H1 (cell line): ENCODE data around the gene CRYM. TPM values are rescaled to one million over a fixed set of nuclear protein-coding genes. Genes with fewer than 3 reads are reported as not detected.

Experiments
- CTCF ChIA-PET: fragments of 300-600 bp; sonication (Branson Sonifier 250); formaldehyde crosslinking; loops from one replicate; lab custom pipeline; 2021; ENCODE audit not compliant: partially characterized antibody; lab: Charles Lee
- POLR2A ChIA-PET: fragments of 300-600 bp; sonication (Branson Sonifier 250); formaldehyde crosslinking; loops from one replicate; lab custom pipeline; 2021; ENCODE audit warnings: inconsistent platforms; ENCODE audit not compliant: partially characterized antibody; lab: Charles Lee
- DNase-seq, 2 experiments: peaks; one replicate each; pipeline versions ENCODE4 v3.0.0 to v3.0.0-alpha.2; 2010 to 2022; ENCODE audit warnings: low spot score in 2 of 2, low read depth in 1 of 2, mixed read lengths in 1 of 2
- FAIRE-seq: peaks from 2 replicates; lab custom pipeline; 2011; peaks lifted over from hg19 to GRCh38; lab: Jason Lieb, UNC
- H2AFZ ChIP-seq: 2 replicates; pipeline ENCODE4 v1.8.1; 2012; ENCODE audit warnings: low read length, inconsistent platforms
- H2AK5ac ChIP-seq: 2 replicates; pipeline ENCODE4 v1.6.1; 2013; ENCODE audit warnings: low read depth, low read length
- H2BK120ac ChIP-seq: replicated peaks from 2 replicates; pipeline ENCODE3; 2013; ENCODE audit warnings: low read depth, low read length, inconsistent platforms
- H2BK12ac ChIP-seq: 2 replicates; pipeline ENCODE4 v1.6.1; 2013; ENCODE audit warnings: low read depth, low read length
- H2BK15ac ChIP-seq: 2 replicates; pipeline ENCODE4 v1.6.1; 2013; ENCODE audit warnings: low read length
- H2BK20ac ChIP-seq: 2 replicates; pipeline ENCODE4 v1.6.1; 2013; ENCODE audit warnings: low read length
- H2BK5ac ChIP-seq: 2 replicates; pipeline ENCODE4 v1.6.1; 2013; ENCODE audit warnings: low read depth, low read length
- H3K14ac ChIP-seq: 2 replicates; pipeline ENCODE4 v1.6.1; 2013; ENCODE audit warnings: inconsistent platforms; ENCODE audit not compliant: insufficient read length
- H3K18ac ChIP-seq: 2 replicates; pipeline ENCODE4 v1.6.1; 2013; ENCODE audit warnings: low read length; ENCODE audit errors: extremely low read depth
- H3K23ac ChIP-seq: 2 replicates; pipeline ENCODE4 v1.6.1; 2013; ENCODE audit warnings: inconsistent platforms; ENCODE audit not compliant: insufficient read length
- H3K23me2 ChIP-seq: 2 replicates; pipeline ENCODE4 v1.6.1; 2013; ENCODE audit warnings: low read depth, low read length
- H3K27ac ChIP-seq: 2 replicates; pipeline ENCODE4 v1.6.1; 2011; ENCODE audit warnings: low read depth, low read length, inconsistent platforms
- H3K27me3 ChIP-seq, 4 experiments: replicated peaks in 1 of 4; 1 replicate in 1 of 4; 2 replicates in 3 of 4; pipeline versions ENCODE4 v1.6.1 to v1.8.1; 2011 to 2013; ENCODE audit warnings: low read length in 3 of 4, mild to moderate bottlenecking in 3 of 4, inconsistent platforms in 2 of 4, mixed read lengths in 2 of 4, moderate library complexity in 1 of 4; ENCODE audit not compliant: control insufficient read depth in 3 of 4, insufficient read depth in 3 of 4; ENCODE audit errors: extremely low read depth in 1 of 4
- H3K36me3 ChIP-seq, 4 experiments: 2 replicates each; pipeline versions ENCODE4 v1.6.1 to v1.8.1; 2011 to 2013; ENCODE audit warnings: mild to moderate bottlenecking in 4 of 4, low read length in 3 of 4, moderate library complexity in 2 of 4, control low read depth in 1 of 4, inconsistent platforms in 1 of 4; ENCODE audit not compliant: insufficient read depth in 4 of 4, control insufficient read depth in 2 of 4
- H3K4ac ChIP-seq: replicated peaks from 2 replicates; pipeline ENCODE3; 2013; ENCODE audit warnings: low read length, low read depth, mixed read lengths, inconsistent platforms; ENCODE audit not compliant: insufficient read length
- H3K4me1 ChIP-seq, 4 experiments: replicated peaks in 1 of 4; 1 replicate in 1 of 4; 2 replicates in 3 of 4; pipeline versions ENCODE4 v1.6.1 to v1.8.1; 2011 to 2013; ENCODE audit warnings: low read length in 3 of 4, inconsistent platforms in 2 of 4, mixed read lengths in 1 of 4; ENCODE audit not compliant: insufficient read depth in 4 of 4, control insufficient read depth in 3 of 4
- H3K4me2 ChIP-seq, 2 experiments: 2 replicates each; pipeline versions ENCODE4 v1.6.1 to v1.8.1; 2011 to 2013; ENCODE audit warnings: low read depth in 2 of 2, low read length in 2 of 2, control low read depth in 1 of 2, inconsistent platforms in 1 of 2, mild to moderate bottlenecking in 1 of 2; ENCODE audit not compliant: insufficient read depth in 1 of 2
- H3K4me3 ChIP-seq, 4 experiments: fragments of 200-600, 300-600 bp in 1 of 4; sonication (generic), shearing (Covaris generic), sonication (Bioruptor Twin) in 1 of 4; 2 replicates each; pipeline versions ENCODE4 v1.5.1 to v1.8.1; 2011 to 2016; ENCODE audit warnings: low read length in 4 of 4, low read depth in 3 of 4, control low read depth in 2 of 4, inconsistent platforms in 2 of 4, mild to moderate bottlenecking in 2 of 4, mixed read lengths in 1 of 4, moderate library complexity in 1 of 4; ENCODE audit not compliant: insufficient read depth in 2 of 4; ENCODE audit errors: extremely low read depth in 1 of 4
- H3K56ac ChIP-seq: replicated peaks from 2 replicates; pipeline ENCODE3; 2013; ENCODE audit warnings: low read depth, mild to moderate bottlenecking, mixed read lengths, low read length, inconsistent platforms; ENCODE audit not compliant: insufficient read length
- H3K79me1 ChIP-seq: 2 replicates; pipeline ENCODE4 v1.6.1; 2013; ENCODE audit warnings: low read depth, low read length, control low read depth
- H3K79me2 ChIP-seq, 2 experiments: 2 replicates each; pipeline versions ENCODE4 v1.6.1 to v1.8.1; 2012 to 2013; ENCODE audit warnings: low read length in 2 of 2, mild to moderate bottlenecking in 2 of 2, inconsistent platforms in 1 of 2; ENCODE audit not compliant: insufficient read depth in 2 of 2, control insufficient read depth in 1 of 2
- H3K9ac ChIP-seq, 4 experiments: replicated peaks in 1 of 4; 1 replicate in 1 of 4; 2 replicates in 3 of 4; pipeline versions ENCODE4 v1.6.1 to v1.8.1; 2011 to 2013; ENCODE audit warnings: low read depth in 3 of 4, low read length in 3 of 4, control low read depth in 2 of 4, mild to moderate bottlenecking in 2 of 4, moderate library complexity in 2 of 4, inconsistent platforms in 1 of 4; ENCODE audit errors: extremely low read depth in 1 of 4
- H3K9me3 ChIP-seq, 2 experiments: 2 replicates each; pipeline versions ENCODE4 v1.6.1 to v1.8.1; 2012 to 2013; ENCODE audit warnings: mild to moderate bottlenecking in 2 of 2, moderate library complexity in 2 of 2, control low read depth in 1 of 2, inconsistent platforms in 1 of 2, low read depth in 1 of 2, low read length in 1 of 2, mixed read lengths in 1 of 2; ENCODE audit not compliant: insufficient read depth in 2 of 2
- H4K20me1 ChIP-seq, 2 experiments: replicated peaks in 1 of 2; 2 replicates each; pipeline versions ENCODE3 to v1.8.1; 2011 to 2013; ENCODE audit warnings: inconsistent platforms in 2 of 2, low read length in 2 of 2, mild to moderate bottlenecking in 1 of 2; ENCODE audit not compliant: insufficient read depth in 2 of 2, control insufficient read depth in 1 of 2
- H4K5ac ChIP-seq: 2 replicates; pipeline ENCODE4 v1.6.1; 2013; ENCODE audit warnings: low read length, low read depth, mixed read lengths, inconsistent platforms; ENCODE audit not compliant: insufficient read length
- H4K8ac ChIP-seq: 2 replicates; pipeline ENCODE4 v1.8.0; 2013; ENCODE audit warnings: mild to moderate bottlenecking, moderate library complexity, low read length, inconsistent platforms; ENCODE audit not compliant: insufficient read depth; ENCODE audit errors: extremely low read depth
- H4K91ac ChIP-seq: replicated peaks from 2 replicates; pipeline ENCODE3; 2013; ENCODE audit warnings: low read length, mixed read lengths, inconsistent platforms; ENCODE audit not compliant: insufficient read length
- BRCA1 ChIP-seq: IDR thresholded peaks from 2 replicates; pipeline ENCODE4 v1.6.1; 2012; ENCODE audit warnings: low read depth, low read length, improper control_type of control experiment
- KDM5A ChIP-seq: fragments of 200-600 bp; IDR thresholded peaks from 2 replicates; pipeline ENCODE4 v1.7.1; 2012; ENCODE audit warnings: mild to moderate bottlenecking, low read length, inconsistent platforms, mixed read lengths
- POU5F1 ChIP-seq: IDR thresholded peaks from 2 replicates; pipeline ENCODE4 v1.6.1; 2011; ENCODE audit warnings: low read depth, mild to moderate bottlenecking, low read length, moderate library complexity
- RAD21 ChIP-seq, 2 experiments: IDR thresholded peaks in 1 of 2; conservative IDR thresholded peaks in 1 of 2; 2 replicates each; pipeline ENCODE4 v1.6.1; 2011; ENCODE audit warnings: low read depth in 2 of 2, low read length in 2 of 2, improper control_type of control experiment in 1 of 2, inconsistent platforms in 1 of 2, mild to moderate bottlenecking in 1 of 2, moderate library complexity in 1 of 2
- SP1 ChIP-seq: IDR thresholded peaks from 2 replicates; pipeline ENCODE4 v1.6.1; 2011; ENCODE audit warnings: low read depth, low read length
- TAF7 ChIP-seq: optimal IDR thresholded peaks from 2 replicates; pipeline ENCODE3; 2011; ENCODE audit warnings: low read depth, mild to moderate bottlenecking, inconsistent platforms, low read length, moderate library complexity, borderline replicate concordance
- WGBS, 2 experiments: shearing (Covaris generic) in 1 of 2; methylation state at CpG; one replicate each; pipeline versions ENCODE4 v1.1.6 to v1.1.7; 2013 to 2015; ENCODE audit warnings: low lambda C conversion rate in 2 of 2, mixed read lengths in 2 of 2, inconsistent platforms in 1 of 2, low coverage in 1 of 2, missing lambda C conversion rate in 1 of 2; ENCODE audit not compliant: insufficient replicate concordance in 2 of 2, insufficient coverage in 1 of 2, insufficient read length in 1 of 2; ENCODE audit errors: extremely low coverage in 1 of 2, missing lambda C conversion rate in 1 of 2; 5-methylcytosine and 5-hydroxymethylcytosine counted together
- polyA plus RNA-seq, 7 experiments: library from polyadenylated mRNA; depleted of rRNA in 3 of 7; stranded (reverse) in 5 of 7; unstranded in 2 of 7; fragments of >200 nt in 5 of 7; fragments of 200-250 nt in 2 of 7; gene quantifications; 1 replicate in 5 of 7; 2 replicates in 1 of 7; 4 replicates in 1 of 7; pipeline versions ENCODE4 v1.2.1 to v1.2.3, GENCODE V29; 2011 to 2013; ENCODE audit warnings: missing spikeins in 2 of 7, mixed read lengths in 2 of 7
- total RNA-seq: library from RNA; stranded (reverse); fragmentation: NEBNext Ultra II Directional; extraction: Animal tissue kit (Norgen Biotek cat#: 25700); gene quantifications from 2 replicates; pipeline ENCODE4 v1.2.1, GENCODE V29; 2021
- TF ChIP-seq, protein P1 (sequence below): IDR thresholded peaks from 2 replicates; pipeline ENCODE4 v1.6.1; 2012; ENCODE audit warnings: inconsistent platforms

Gene CRYM
- total and polyA plus RNA-seq, 2 of the 8 experiments (the other 6 are each of a cell fraction or from before 2014, with no cell fraction given) = 12.9 to 40.4 TPM

DNA sequence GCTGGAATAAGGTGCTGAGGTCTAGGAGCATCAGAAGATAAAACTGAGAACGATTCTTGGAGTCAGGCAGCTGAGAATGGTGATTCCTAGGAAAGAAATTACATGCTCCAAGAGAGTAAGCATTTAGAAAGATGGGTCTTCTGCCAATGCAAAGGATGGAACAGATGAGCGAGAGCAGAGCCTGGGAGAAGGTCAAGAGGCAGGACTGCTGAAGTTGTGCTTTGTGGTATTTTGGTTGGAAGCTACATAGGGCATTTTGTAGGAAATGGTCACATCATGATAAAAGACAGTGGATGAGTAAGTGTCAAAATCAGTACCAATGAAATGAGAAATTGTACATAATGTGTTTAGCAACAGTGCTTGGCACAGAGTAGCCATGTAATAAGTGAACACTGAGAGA, 1.4 kb upstream of the CRYM start:
- 71% methylated on average over 2 of the region's 2 CpGs; no CpG with 5 or more reads in 1 of the 2 experiments for WGBS, 2 experiments
- Histone ChIP-seq H4K8ac (no peak overlapping the region), H3K4me1 (peaks cover 4 to 9% (median 7%) of the 10 kb centered on the region in 4 experiments; a peak in 5 of 7 replicates), H3K4ac (no peak overlapping the region), H4K20me1 (peaks cover 0 to 2% of the 10 kb centered on the region in 2 experiments), H3K4me2 (no peak overlapping the region), H3K79me1 (no peaks in the 10 kb centered on the region), H2AK5ac (no peak overlapping the region), H3K14ac (no peak overlapping the region), H3K79me2 (no peaks in the 10 kb centered on the region), H2BK20ac (no peak overlapping the region), H3K18ac (no peak overlapping the region), H3K56ac (no peak overlapping the region), H3K9me3 (no peaks in the 10 kb centered on the region), H2BK5ac (no peak overlapping the region; the same call in 1 of the 2 replicates), H2BK12ac (no peak overlapping the region)
- no peak for DNase-seq
- ChIA-PET POLR2A (interaction anchor here (0.6 to 0.7 kb wide), 2 partner anchors 21 to 121 kb away, joined by 3 to 4 read pairs; partner anchors contain the start of gene LDAF1), CTCF (interaction anchor here (0.8 to 6.7 kb wide), 9 partner anchors 8 to 1040 kb away, joined by 3 to 57 read pairs (median 6); no protein-coding TSS in a partner anchor)
- no peak for TF ChIP-seq TAF7
- no peak for TF ChIP-seq KDM5A
- no peak for TF ChIP-seq RAD21 (IDR thresholded peaks at IDR 0.05 in 1 of 2, conservative IDR thresholded peaks at IDR 0.05 in 1 of 2; ENCODE audit: low read depth in 2 of 2, low read length in 2 of 2)
- no peak for TF ChIP-seq POU5F1
- no peak for TF ChIP-seq BRCA1
- no peak for TF ChIP-seq SP1
- TF ChIP-seq, protein P1, sequence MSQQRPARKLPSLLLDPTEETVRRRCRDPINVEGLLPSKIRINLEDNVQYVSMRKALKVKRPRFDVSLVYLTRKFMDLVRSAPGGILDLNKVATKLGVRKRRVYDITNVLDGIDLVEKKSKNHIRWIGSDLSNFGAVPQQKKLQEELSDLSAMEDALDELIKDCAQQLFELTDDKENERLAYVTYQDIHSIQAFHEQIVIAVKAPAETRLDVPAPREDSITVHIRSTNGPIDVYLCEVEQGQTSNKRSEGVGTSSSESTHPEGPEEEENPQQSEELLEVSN = no peak
- TF ChIP-seq, all 59 proteins: peak for 0
- Histone ChIP-seq H4K91ac (no peak overlapping the region), H3K23me2 (peaks cover 9% of the 10 kb centered on the region; the same call in 1 of the 2 replicates), H3K36me3 (no peaks in the 10 kb centered on the region), H3K27ac (no peak overlapping the region), H2BK15ac (0 out of 2 replicates have a peak overlapping the region, but pooled peaks have one; percentile 32), H3K23ac (no peak overlapping the region), H2AFZ (no peak overlapping the region), H3K9ac (no peak overlapping the region), H2BK120ac (no peak overlapping the region), H3K27me3 (peaks cover 0 to 7% (median 0%) of the 10 kb centered on the region in 4 experiments; a peak in 4 of 7 replicates), H4K5ac (no peak overlapping the region), H3K4me3 (no peak overlapping the region)
- no peak for FAIRE-seq
